HG03439 (cell line): ENCODE data around the gene ANKRD33.

Source experiments
- ATAC-seq: cut with Tn5 transposase; IDR thresholded peaks from one replicate; pipeline ENCODE4 v1.9.1; 2021; ENCODE audit warnings: mild to moderate bottlenecking, moderate library complexity; ENCODE audit not compliant: unreplicated experiment

ANKRD33 gene

GRCh38 chr12:51898506-51898905 is 10.6 kb downstream of the ANKRD33 start:
- no peak for ATAC-seq

GRCh38 chr12:51898937-51899336 is 11.0 kb downstream of the ANKRD33 start:
- ATAC-seq: no peak

- no peak for ATAC-seq
Measured at GRCh38 chr12:51900323-51900889, 12.5 kb downstream of the ANKRD33 start.

- ATAC-seq: no peak
Measured at GRCh38 chr12:51901121-51901817, 13.4 kb downstream of the ANKRD33 start.

- ATAC-seq: no peak
Measured at GRCh38 chr12:51901881-51902280, 14.0 kb downstream of the ANKRD33 start.

- no peak for ATAC-seq
Measured at GRCh38 chr12:51904951-51905470, 17.1 kb downstream of the ANKRD33 start.

- ATAC-seq: no peak
Measured at GRCh38 chr12:51905471-51906429, 17.8 kb downstream of the ANKRD33 start.

- no peak for ATAC-seq
Measured at GRCh38 chr12:51906430-51907082, 18.7 kb downstream of the ANKRD33 start.

GRCh38 chr12:51907083-51907855 is 19.4 kb downstream of the ANKRD33 start, which contains the start of gene ACVRL1:
TSS of gene ACVRL1 (plus strand) at chr12:51907504. CDS start at chr12:51912475, 4,971 bp downstream.
- no peak for ATAC-seq

- ATAC-seq: no peak
Measured at GRCh38 chr12:51907856-51908425, 20.0 kb downstream of the ANKRD33 start.

GRCh38 chr12:51908876-51909592 is 21.1 kb downstream of the ANKRD33 start:
- ATAC-seq: no peak

GRCh38 chr12:51910168-51910567 is 22.3 kb downstream of the ANKRD33 start:
- ATAC-seq: no peak

- ATAC-seq: no peak
Measured at GRCh38 chr12:51910691-51911090, 22.8 kb downstream of the ANKRD33 start.

- ATAC-seq: no peak
Measured at GRCh38 chr12:51911307-51911706, 23.4 kb downstream of the ANKRD33 start.

GRCh38 chr12:51911788-51912711 is 24.1 kb downstream of the ANKRD33 start:
- no peak for ATAC-seq

- no peak for ATAC-seq
Measured at GRCh38 chr12:51913071-51914033, 25.4 kb downstream of the ANKRD33 start.
